GM21360 (cell line): ENCODE measurements around the gene GIN1.
"Not testable (repeated sequence)": the region's sequence is repeated elsewhere in the genome, so short reads cannot be mapped to it uniquely, and the experiment has no call there.

Source experiments
- ATAC-seq: cut with Tn5 transposase; IDR thresholded peaks from one replicate; pipeline ENCODE4 v1.9.1; 2021; ENCODE audit warnings: mild to moderate bottlenecking, moderate library complexity; ENCODE audit not compliant: unreplicated experiment

GIN1 gene

GRCh38 chr5:103110403-103110802 is 9.5 kb downstream of the GIN1 start:
- ATAC-seq = no peak

DNA sequence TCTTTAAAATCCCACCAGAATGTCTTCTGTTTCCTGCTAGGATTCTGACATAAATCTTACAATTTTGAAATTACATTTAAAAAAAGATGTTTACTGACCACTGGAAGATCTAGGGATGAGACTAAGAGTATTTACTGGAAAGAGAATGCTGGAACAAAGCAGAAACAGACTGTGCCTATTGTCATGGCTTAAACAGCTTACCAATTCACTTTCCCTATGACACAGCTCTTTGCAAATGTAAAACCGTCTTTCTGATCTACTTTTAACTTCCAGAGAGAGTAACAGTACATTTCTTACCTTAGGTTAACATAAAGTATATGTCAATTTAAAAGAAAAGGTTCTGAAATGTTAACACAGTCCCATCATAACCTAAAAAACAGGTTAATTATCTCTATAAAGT is 10.7 kb downstream of the GIN1 start:
- no peak for ATAC-seq

DNA sequence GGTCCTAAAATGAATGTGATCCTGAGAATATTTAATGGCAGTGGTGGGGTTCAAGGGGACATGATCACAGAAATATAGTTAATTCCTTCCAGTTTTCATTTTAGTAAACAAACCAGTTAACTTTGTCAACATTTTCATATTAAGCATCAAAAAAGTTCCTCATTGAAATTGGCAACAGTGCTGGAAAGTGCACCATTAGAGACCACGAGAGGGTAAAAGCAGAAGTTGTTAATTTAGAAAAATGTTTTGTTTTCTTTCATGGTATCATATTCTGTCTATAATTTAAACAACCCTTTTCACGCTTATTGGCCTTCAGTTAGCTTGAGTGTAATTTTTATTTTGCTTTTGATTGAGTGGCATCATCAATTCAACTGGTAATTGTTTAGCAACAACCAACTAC is 11.9 kb downstream of the GIN1 start:
- no peak for ATAC-seq

- no peak for ATAC-seq
Measured at GRCh38 chr5:103102234-103102633, 17.7 kb downstream of the GIN1 start.

GRCh38 chr5:103101079-103101750 is 18.7 kb downstream of the GIN1 start:
- no peak for ATAC-seq

DNA sequence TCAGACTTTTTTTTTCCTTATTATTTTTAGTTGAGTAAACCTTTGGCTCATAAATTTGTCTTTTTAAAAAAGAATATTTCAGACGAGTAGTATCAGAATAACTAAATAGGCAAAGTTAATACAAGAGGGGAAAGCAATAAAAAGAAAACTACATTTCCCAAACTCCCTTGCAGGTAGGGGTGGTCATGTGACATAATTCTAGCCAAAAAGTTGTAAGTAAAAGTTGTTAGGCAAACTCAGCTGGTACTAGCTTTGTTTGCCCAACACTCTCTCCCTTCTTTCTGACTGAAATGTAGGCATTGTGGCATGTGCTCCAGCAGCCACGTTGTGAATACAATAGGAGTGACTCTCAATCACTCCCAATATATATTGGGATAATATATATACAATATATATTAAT is 20.9 kb downstream of the GIN1 start:
- no peak for ATAC-seq

GRCh38 chr5:103094737-103095136 is 25.2 kb downstream of the GIN1 start:
- no peak for ATAC-seq

DNA sequence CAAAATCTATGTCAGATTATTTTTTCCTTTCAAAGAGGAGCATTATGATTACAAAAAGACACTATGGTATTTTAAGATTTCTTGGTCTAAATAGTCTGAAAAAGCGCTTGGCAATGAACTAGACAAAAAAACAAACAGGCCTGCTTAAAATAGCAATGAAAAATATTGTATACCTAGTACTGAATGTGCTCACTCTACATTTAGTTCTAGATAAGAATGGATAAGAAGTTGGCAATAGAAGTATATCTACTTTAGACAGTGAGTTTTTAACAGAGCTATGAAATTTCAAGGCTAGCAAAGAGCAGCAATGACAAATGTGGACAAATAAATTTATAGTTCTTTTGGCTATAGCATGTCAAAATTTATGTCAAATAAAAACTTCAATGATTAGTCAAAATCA is 26.2 kb downstream of the GIN1 start:
- no peak for ATAC-seq

- ATAC-seq = no peak
Measured at GRCh38 chr5:103092676-103093075, 27.3 kb downstream of the GIN1 start.

- no peak for ATAC-seq
Measured at GRCh38 chr5:103090791-103091190, 29.1 kb downstream of the GIN1 start.

- ATAC-seq = no peak
Measured at GRCh38 chr5:103089272-103089671, 30.7 kb downstream of the GIN1 start.

DNA sequence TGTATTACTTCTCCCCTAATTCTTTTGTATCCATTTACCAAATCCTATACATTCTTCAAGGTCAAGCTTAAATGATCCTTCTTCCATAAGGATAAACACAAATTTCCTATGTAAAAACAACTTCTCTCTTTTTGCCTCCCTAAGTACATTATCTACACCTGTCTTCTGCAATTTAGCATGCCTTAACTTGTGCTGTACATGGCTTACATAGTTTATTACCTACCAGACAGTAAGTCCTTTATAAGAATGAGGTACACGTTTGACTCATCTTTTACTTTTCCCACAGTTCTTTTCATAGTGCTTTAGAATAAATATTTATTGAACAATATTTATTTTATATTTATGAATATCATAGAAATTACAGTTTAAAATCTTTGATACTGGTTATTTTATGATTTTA is 33.4 kb downstream of the GIN1 start:
- no peak for ATAC-seq

GRCh38 chr5:103079796-103080195 is 40.1 kb downstream of the GIN1 start:
- no peak for ATAC-seq

DNA sequence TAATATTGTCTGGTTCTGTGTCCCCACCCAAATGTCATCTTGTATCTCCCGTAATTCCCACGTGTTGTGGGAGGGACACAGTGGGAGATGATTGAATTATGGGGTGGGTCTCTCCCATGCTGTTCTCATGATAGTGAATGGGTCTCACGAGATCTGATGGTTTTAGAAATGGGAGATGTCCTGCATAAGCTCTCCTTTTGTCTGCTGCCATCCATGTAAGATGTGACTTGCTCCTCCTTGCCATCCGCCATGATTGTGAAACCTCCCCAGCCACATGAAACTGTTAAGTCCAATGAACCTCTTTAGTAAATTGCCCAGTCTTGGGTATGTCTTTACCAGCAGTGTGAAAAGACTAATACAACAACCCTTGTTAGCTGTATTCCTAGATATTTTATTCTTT is 44.5 kb downstream of the GIN1 start:
- no peak for ATAC-seq

GRCh38 chr5:103073500-103073899 is 46.4 kb downstream of the GIN1 start:
- ATAC-seq = not testable (repeated sequence)

DNA sequence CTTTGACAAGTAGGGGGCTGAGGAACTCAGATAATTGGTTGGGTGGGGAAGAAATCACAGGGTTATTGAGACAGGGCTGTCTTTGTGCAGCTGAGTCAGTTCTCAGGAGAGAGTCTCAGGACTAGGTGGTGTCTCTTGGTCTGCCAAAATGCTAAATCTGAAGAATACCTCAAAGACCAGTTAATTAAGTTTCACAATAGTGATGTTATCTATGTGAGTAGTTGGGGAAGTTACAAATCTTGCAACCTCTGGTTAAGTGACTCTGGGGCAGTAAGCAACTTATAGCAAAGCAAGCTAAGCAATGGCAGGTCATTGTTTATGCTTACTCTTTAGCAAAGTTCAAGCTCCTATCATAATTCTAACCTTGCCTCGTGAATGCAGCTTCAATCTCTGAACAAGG is 53.6 kb downstream of the GIN1 start:
- no peak for ATAC-seq

GRCh38 chr5:103060424-103060954 is 59.4 kb downstream of the GIN1 start:
- no peak for ATAC-seq

DNA sequence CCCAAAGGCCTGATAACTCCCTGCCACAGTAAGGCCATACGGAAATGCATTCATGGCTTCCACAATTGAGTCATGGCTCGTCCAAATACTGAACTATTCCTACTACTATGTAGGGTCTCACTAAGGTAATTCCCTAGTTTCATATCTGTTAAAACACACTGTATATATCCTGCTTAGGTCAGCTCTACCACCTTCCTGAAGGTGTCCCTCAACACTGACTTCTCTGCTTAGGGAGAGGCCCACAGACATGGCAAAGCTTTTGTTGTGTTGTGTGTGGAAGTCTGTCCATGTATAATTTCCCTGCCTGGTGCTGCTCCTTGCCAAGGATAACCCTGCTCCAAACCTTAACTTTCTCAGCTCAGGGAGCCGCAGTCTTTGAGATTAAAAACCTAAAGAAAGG is 60.4 kb downstream of the GIN1 start:
- no peak for ATAC-seq

DNA sequence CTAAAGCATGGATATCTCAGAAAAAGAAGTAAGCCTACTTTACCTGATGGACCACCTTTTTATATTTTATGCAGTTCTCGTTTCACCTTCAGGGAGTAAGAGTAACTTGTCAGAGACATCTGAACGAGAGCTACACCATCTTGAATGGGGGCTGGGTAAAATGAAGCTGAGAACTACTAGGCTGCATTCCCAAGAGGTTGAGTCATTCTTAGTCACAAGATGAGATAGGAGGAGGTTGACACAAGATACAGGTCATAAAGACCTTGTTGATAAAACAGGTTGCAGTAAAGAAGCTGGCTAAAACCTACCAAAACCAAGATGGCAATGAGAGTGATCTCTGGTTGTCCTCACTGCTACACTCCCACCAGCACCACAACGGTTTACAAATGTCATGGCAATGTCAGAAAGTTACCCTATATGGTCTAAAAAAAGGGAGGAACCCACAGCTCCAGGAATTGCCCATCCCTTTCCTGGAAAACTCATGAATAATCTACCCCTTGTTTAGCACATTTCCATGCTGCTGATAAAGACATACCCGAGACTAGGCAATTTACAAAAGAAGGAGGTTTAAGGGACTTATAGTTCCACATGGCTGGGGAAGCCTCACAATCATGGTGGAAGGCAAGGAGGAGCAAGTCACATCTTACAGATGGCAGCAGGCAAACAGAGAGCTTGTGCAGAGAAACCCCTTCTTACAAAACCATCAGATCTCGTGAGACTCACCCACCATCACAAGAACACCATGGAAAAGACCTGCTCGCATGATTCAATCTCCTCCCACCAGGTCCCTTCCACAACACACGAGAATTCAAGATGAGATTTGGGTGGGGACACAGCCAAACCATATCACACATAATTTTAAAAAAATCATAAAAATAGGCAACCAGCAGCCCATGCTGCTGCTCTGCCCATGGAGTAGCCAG is 62.5 kb downstream of the GIN1 start:
- no peak for ATAC-seq

- not testable (repeated sequence) for ATAC-seq
Measured at GRCh38 chr5:103046706-103047105, 73.2 kb downstream of the GIN1 start.

- ATAC-seq = no peak
Measured at GRCh38 chr5:103041071-103041676, 78.8 kb downstream of the GIN1 start.
